Lower lobe of right lung (tissue), 2 donors: ENCODE measurements around the gene HADH. TPM values are rescaled to one million over a fixed set of nuclear protein-coding genes. Genes with fewer than 3 reads are reported as not detected.
"Not testable (repeated sequence)": the region's sequence is repeated elsewhere in the genome, so short reads cannot be mapped to it uniquely, and the experiment has no call there.

Experiments
- ATAC-seq, 2 donors: fragments of 200-7000 bp; cut with Tn5 transposase; one replicate each; pipeline ENCODE4 v1.9.1; 2020 to 2022; ENCODE audit warnings: mild to moderate bottlenecking in 2 of 2, moderate library complexity in 2 of 2
- DNase-seq: peaks from one replicate; pipeline ENCODE4 v3.0.0-alpha.2; 2020
- H3K27ac ChIP-seq: fragments of 200-600 bp; one replicate; pipeline ENCODE4 v1.8.0; 2022
- H3K27me3 ChIP-seq: fragments of 200-600 bp; one replicate; pipeline ENCODE4 v1.8.0; 2022; ENCODE audit warnings: low read depth
- H3K36me3 ChIP-seq: fragments of 200-600 bp; one replicate; pipeline ENCODE4 v1.8.0; 2022; ENCODE audit warnings: mild to moderate bottlenecking
- H3K4me1 ChIP-seq: fragments of 200-600 bp; one replicate; pipeline ENCODE4 v1.8.0; 2022
- H3K4me3 ChIP-seq: fragments of 200-600 bp; one replicate; pipeline ENCODE4 v1.8.0; 2022; ENCODE audit warnings: mild to moderate bottlenecking
- H3K9me3 ChIP-seq: fragments of 200-600 bp; one replicate; pipeline ENCODE4 v1.8.0; 2022
- CTCF ChIP-seq: fragments of 200-600 bp; IDR thresholded peaks from one replicate; pipeline ENCODE4 v1.8.0; 2022; ENCODE audit warnings: antibody characterized with exemption, mild to moderate bottlenecking
- intact Hi-C: fragments of 100-400 bp; cut with DNase I; formaldehyde crosslinking; loops from one replicate; pipeline ENCODE4 v1.11.0; 2022
- total RNA-seq: library from RNA; stranded (reverse); fragmentation: NEBNext Ultra II Directional; extraction: Animal tissue kit (Norgen Biotek cat#: 25700); gene quantifications from one replicate; pipeline ENCODE4 v1.2.1, GENCODE V29; 2021
- donor health status: DM: no; HTN: yes; CAD: no; lungs with severe emphysema.

The HADH gene
- total RNA-seq, 1 donor from 2014 or later = 48.2 TPM

GRCh38 chr4:107966903-107967302 lies 22.8 kb upstream of the HADH start:
- ATAC-seq (no peak), DNase-seq (no peak)
- no peak overlapping the region for H3K4me3 ChIP-seq
- no peaks in the 10 kb centered on the region for H3K27me3 ChIP-seq
- intact Hi-C loops = no loop called here
- no peak for TF ChIP-seq CTCF
- H3K36me3 ChIP-seq = no peaks in the 10 kb centered on the region
- no peaks in the 10 kb centered on the region for H3K9me3 ChIP-seq
- H3K27ac ChIP-seq = no peak overlapping the region
- H3K4me1 ChIP-seq = no peaks in the 10 kb centered on the region

- ATAC-seq, H3K27ac ChIP-seq, H3K9me3 ChIP-seq, DNase-seq, intact Hi-C loops, H3K4me3 ChIP-seq, H3K36me3 ChIP-seq, H3K27me3 ChIP-seq, H3K4me1 ChIP-seq: not testable (repeated sequence)
Observed at GRCh38 chr4:107967519-107967918, 22.2 kb upstream of the HADH start.

GRCh38 chr4:107967921-107968320 lies 21.8 kb upstream of the HADH start:
- intact Hi-C loops, H3K4me1 ChIP-seq, DNase-seq, H3K36me3 ChIP-seq, H3K9me3 ChIP-seq, H3K27me3 ChIP-seq, H3K4me3 ChIP-seq, ATAC-seq, H3K27ac ChIP-seq: not testable (repeated sequence)

- Histone ChIP-seq H3K4me3 (no peak overlapping the region), H3K27ac (no peak overlapping the region), H3K27me3 (no peaks in the 10 kb centered on the region), H3K4me1 (no peaks in the 10 kb centered on the region), H3K9me3 (no peaks in the 10 kb centered on the region), H3K36me3 (no peaks in the 10 kb centered on the region)
- no peak for ATAC-seq
- intact Hi-C loops = no loop called here
- DNase-seq = no peak
- no peak for TF ChIP-seq CTCF
Observed at GRCh38 chr4:107970063-107970798, 19.5 kb upstream of the HADH start.

- TF ChIP-seq CTCF = no peak
Observed at GRCh38 chr4:107972605-107973004, 17.1 kb upstream of the HADH start.

GRCh38 chr4:107974523-107974922 lies 15.2 kb upstream of the HADH start:
- Histone ChIP-seq H3K4me3 (no peak overlapping the region), H3K27ac (no peak overlapping the region), H3K36me3 (no peaks in the 10 kb centered on the region), H3K4me1 (no peaks in the 10 kb centered on the region), H3K9me3 (no peaks in the 10 kb centered on the region), H3K27me3 (no peaks in the 10 kb centered on the region)
- DNase-seq = no peak
- TF ChIP-seq CTCF = no peak
- no peak for ATAC-seq
- intact Hi-C loops = no loop called here

More at GRCh38 chr4:107972605-107973004, 17.1 kb upstream of the HADH start:
- intact Hi-C loops = no loop called here
- Histone ChIP-seq H3K36me3 (no peaks in the 10 kb centered on the region), H3K4me3 (no peak overlapping the region), H3K27ac (no peak overlapping the region), H3K9me3 (no peaks in the 10 kb centered on the region), H3K4me1 (no peaks in the 10 kb centered on the region), H3K27me3 (no peaks in the 10 kb centered on the region)
- DNase-seq = no peak
- ATAC-seq = no peak
